HEK293T (cell line): ENCODE measurements around the gene EVC2.

Experiments used
- ARNT ChIP-seq: fragments of 450-650 bp; IDR thresholded peaks from 2 replicates; pipeline ENCODE4 v1.6.1; 2017; ENCODE audit warnings: mild to moderate bottlenecking
- BHLHE40 ChIP-seq: fragments of 450-650 bp; IDR thresholded peaks from 2 replicates; pipeline ENCODE4 v1.6.1; 2016; ENCODE audit warnings: mild to moderate bottlenecking, moderate library complexity, borderline replicate concordance
- ELF4 ChIP-seq: fragments of 450-650 bp; IDR thresholded peaks from 2 replicates; pipeline ENCODE4 v1.6.1; 2017; ENCODE audit warnings: antibody characterized with exemption
- FOXM1 ChIP-seq: fragments of 450-650 bp; IDR thresholded peaks from 2 replicates; pipeline ENCODE4 v1.6.1; 2017; ENCODE audit warnings: mild to moderate bottlenecking, borderline replicate concordance
- HDGF ChIP-seq: fragments of 450-650 bp; IDR thresholded peaks from 2 replicates; pipeline ENCODE4 v1.6.1; 2017; ENCODE audit warnings: antibody characterized with exemption, borderline replicate concordance
- L3MBTL2 ChIP-seq: fragments of 450-650 bp; conservative IDR thresholded peaks from 2 replicates; pipeline ENCODE4 v1.6.1; 2016; ENCODE audit warnings: mild to moderate bottlenecking
- NFRKB ChIP-seq: fragments of 450-650 bp; IDR thresholded peaks from 2 replicates; pipeline ENCODE4 v1.6.1; 2016; ENCODE audit warnings: mild to moderate bottlenecking, moderate library complexity
- TARDBP ChIP-seq: fragments of 450-650 bp; IDR thresholded peaks from 2 replicates; pipeline ENCODE4 v1.6.1; 2016
- ZNF384 ChIP-seq: fragments of 450-650 bp; IDR thresholded peaks from 2 replicates; pipeline ENCODE4 v1.6.1; 2016

DNA sequence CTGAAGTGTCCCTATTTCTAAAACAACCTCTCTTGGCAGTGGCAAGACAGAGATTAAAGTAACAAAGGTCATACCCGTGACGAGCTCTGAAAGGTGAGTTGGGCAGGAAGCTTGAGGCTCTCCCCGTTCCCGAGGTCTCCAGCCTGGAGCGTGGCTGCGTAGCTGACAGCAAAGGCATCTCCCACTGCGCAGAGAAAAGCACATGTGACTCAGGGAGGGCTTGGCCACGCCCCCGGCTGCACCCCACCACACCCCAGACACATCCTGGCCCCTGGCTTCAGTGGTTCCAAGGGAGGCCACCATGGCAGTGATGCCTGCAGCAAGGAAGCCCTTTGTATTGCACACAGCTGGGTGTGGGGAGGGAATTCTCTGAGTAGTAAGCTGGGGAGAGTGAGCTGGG, 23.1 kb downstream of the EVC2 start:
- TF ChIP-seq ZNF384, result no peak
- TF ChIP-seq BHLHE40, result no peak
- TF ChIP-seq FOXM1, result no peak
- no peak for TF ChIP-seq ELF4
- TF ChIP-seq ARNT, result no peak
- no peak for TF ChIP-seq HDGF
- TF ChIP-seq TARDBP, result no peak
- TF ChIP-seq L3MBTL2, result no peak
- TF ChIP-seq NFRKB, result no peak
